MM.1S (cell line): ENCODE data around the gene KIF17.

Source experiments
- DNase-seq: peaks from one replicate; pipeline ENCODE4 v3.0.0-alpha.2; 2015
- H2AFZ ChIP-seq: fragments of 300-600 bp; sonication (generic); 2 replicates; pipeline ENCODE4 v1.6.0; 2016; ENCODE audit warnings: antibody characterized with exemption, low read length
- H3F3A ChIP-seq: fragments of 300-600 bp; sonication (generic); 2 replicates; pipeline ENCODE4 v1.6.1; 2016; ENCODE audit warnings: mild to moderate bottlenecking, antibody characterized with exemption, low read length, moderate library complexity, mixed read lengths; ENCODE audit not compliant: insufficient read depth
- H3K27ac ChIP-seq: fragments of 300-600 bp; sonication (generic); 2 replicates; pipeline ENCODE4 v1.5.1; 2016; ENCODE audit warnings: mild to moderate bottlenecking, low read length
- H3K27me3 ChIP-seq: fragments of 300-600 bp; sonication (generic); replicated peaks from 2 replicates; pipeline ENCODE4 v1.6.0; 2016; ENCODE audit warnings: low read length; ENCODE audit not compliant: insufficient read depth
- H3K36me3 ChIP-seq: fragments of 300-600 bp; sonication (generic); replicated peaks from 2 replicates; pipeline ENCODE4 v1.6.1; 2016; ENCODE audit warnings: mild to moderate bottlenecking, low read length, mixed read lengths; ENCODE audit not compliant: insufficient read depth
- H3K4me1 ChIP-seq: fragments of 300-600 bp; sonication (generic); 2 replicates; pipeline ENCODE4 v1.6.1; 2016; ENCODE audit warnings: low read length, mixed read lengths
- H3K4me2 ChIP-seq: fragments of 300-600 bp; sonication (generic); 2 replicates; pipeline ENCODE4 v1.6.0; 2016; ENCODE audit warnings: low read depth, low read length
- H3K4me3 ChIP-seq: fragments of 300-600 bp; sonication (generic); 2 replicates; pipeline ENCODE4 v1.5.1; 2016; ENCODE audit warnings: low read length, mixed read lengths
- H3K79me2 ChIP-seq: fragments of 300-600 bp; sonication (generic); 2 replicates; pipeline ENCODE4 v1.6.1; 2016; ENCODE audit warnings: mixed run types, low read length, mixed read lengths
- H3K9ac ChIP-seq: fragments of 300-600 bp; sonication (generic); 2 replicates; pipeline ENCODE4 v1.6.1; 2016; ENCODE audit warnings: low read length, mixed read lengths
- H3K9me2 ChIP-seq: fragments of 300-600 bp; sonication (generic); replicated peaks from 2 replicates; pipeline ENCODE4 v1.6.1; 2016; ENCODE audit warnings: mild to moderate bottlenecking, low read length, mixed read lengths; ENCODE audit not compliant: insufficient read depth
- H3K9me3 ChIP-seq: fragments of 300-600 bp; sonication (generic); replicated peaks from 2 replicates; pipeline ENCODE4 v1.6.1; 2016; ENCODE audit warnings: mild to moderate bottlenecking, low read length, mixed read lengths; ENCODE audit not compliant: insufficient read depth
- H4K20me1 ChIP-seq: fragments of 300-600 bp; sonication (generic); 2 replicates; pipeline ENCODE4 v1.6.1; 2016; ENCODE audit warnings: mild to moderate bottlenecking, low read length, moderate library complexity, mixed read lengths; ENCODE audit not compliant: insufficient read depth
- EZH2 ChIP-seq: fragments of 300-600 bp; sonication (generic); optimal IDR thresholded peaks from 2 replicates; pipeline ENCODE3; 2017; ENCODE audit warnings: low read depth, mild to moderate bottlenecking, antibody characterized with exemption, low read length, mixed read lengths
- EZH2phosphoT487 ChIP-seq: fragments of 300-600 bp; sonication (generic); IDR thresholded peaks from 2 replicates; pipeline ENCODE4 v1.6.1; 2018; ENCODE audit warnings: antibody characterized with exemption, low read length
- TF ChIP-seq, protein P1 (sequence below): fragments of 300-600 bp; sonication (generic); IDR thresholded peaks from 2 replicates; pipeline ENCODE4 v1.5.1; 2016; ENCODE audit warnings: antibody characterized with exemption, low read length, mixed read lengths

Gene KIF17

DNA sequence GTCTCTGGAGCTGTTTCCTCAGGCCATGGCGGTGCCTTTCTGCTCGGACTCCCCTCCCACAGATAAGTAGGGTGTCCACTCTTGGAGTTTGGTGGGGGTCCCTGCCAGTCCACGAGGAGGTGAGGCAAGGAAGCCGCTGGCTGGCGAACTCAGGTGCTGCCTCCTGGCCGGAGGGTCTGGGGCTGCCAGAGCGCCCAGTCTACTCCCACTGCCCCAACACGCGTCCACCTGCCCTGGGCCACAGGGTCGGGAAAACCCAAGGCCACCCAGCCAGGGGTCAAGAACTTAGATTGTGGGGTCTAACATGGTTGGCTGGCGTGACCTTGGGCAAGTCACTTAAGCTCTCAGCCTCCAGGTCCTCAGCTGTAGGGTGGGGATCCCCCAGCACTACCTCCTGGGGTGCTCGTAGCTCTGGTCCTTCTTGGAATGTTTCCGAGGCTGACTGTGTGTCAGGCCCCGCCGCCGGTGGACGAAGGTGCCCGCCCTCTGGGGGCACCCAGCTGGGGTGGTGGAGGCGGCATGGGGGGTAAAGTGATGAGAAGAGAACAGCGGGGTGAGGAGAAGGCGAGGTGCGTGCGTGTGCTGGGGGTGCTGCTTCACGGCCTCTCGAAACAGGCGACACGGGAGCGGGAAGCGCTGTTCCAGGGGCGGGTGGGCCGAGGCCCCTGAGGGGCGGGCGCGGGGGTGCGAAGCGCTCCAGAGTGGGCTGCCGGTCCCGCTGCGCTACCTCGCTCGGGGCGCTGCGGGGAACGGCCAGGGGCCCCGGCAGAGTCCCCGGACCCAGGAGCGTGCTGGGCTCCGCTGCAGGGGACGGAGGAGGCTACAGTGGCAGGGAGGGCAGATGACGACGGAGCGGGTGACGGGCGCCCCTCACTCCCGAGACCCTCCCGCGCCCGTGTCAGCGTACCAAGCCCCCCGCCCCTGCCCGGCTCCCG is 13.5 kb upstream of the KIF17 start:
- peaks cover 58% of the 10 kb centered on the region for H3K27me3 ChIP-seq
- no peaks in the 10 kb centered on the region for H3K9me2 ChIP-seq
- no peak overlapping the region for H3K9ac ChIP-seq
- no peak for DNase-seq
- H3F3A ChIP-seq: peaks cover 16% of the 10 kb centered on the region
- H2AFZ ChIP-seq: no peak overlapping the region
- no peak overlapping the region; the same call in 1 of the 2 replicates for H3K4me3 ChIP-seq
- H3K79me2 ChIP-seq: no peaks in the 10 kb centered on the region
- H3K9me3 ChIP-seq: no peaks in the 10 kb centered on the region
- peak overlapping the region; percentile 42; the same call in 1 of the 2 replicates for H3K4me2 ChIP-seq
- peaks cover 11% of the 10 kb centered on the region; the same call in 1 of the 2 replicates for H3K4me1 ChIP-seq
- TF ChIP-seq, protein P1, sequence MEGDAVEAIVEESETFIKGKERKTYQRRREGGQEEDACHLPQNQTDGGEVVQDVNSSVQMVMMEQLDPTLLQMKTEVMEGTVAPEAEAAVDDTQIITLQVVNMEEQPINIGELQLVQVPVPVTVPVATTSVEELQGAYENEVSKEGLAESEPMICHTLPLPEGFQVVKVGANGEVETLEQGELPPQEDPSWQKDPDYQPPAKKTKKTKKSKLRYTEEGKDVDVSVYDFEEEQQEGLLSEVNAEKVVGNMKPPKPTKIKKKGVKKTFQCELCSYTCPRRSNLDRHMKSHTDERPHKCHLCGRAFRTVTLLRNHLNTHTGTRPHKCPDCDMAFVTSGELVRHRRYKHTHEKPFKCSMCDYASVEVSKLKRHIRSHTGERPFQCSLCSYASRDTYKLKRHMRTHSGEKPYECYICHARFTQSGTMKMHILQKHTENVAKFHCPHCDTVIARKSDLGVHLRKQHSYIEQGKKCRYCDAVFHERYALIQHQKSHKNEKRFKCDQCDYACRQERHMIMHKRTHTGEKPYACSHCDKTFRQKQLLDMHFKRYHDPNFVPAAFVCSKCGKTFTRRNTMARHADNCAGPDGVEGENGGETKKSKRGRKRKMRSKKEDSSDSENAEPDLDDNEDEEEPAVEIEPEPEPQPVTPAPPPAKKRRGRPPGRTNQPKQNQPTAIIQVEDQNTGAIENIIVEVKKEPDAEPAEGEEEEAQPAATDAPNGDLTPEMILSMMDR: no peak
- TF ChIP-seq EZH2: no peak
- no peak for TF ChIP-seq EZH2phosphoT487
- H4K20me1 ChIP-seq: no peaks in the 10 kb centered on the region
- no peaks in the 10 kb centered on the region for H3K36me3 ChIP-seq
- no peak overlapping the region for H3K27ac ChIP-seq

DNA sequence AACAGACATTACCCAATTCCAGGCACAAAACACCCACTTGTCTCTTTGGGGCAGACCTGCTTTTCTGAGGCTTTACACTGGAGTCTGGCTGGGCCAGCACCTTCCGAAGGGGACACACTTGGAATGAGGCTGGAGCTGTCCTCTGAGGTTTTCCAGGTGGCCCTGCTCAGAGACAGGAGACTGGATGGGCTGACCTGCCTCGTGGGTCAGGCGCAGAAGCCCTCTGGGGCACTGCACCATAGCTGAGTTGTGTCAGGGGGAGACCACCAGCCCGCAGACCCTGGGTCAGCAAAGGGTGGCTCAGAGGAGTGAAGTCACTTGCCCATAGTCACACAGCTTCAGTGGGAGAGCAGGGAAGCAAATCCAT is 12.9 kb upstream of the KIF17 start:
- no peak for DNase-seq
- Histone ChIP-seq H3K9ac (no peak overlapping the region), H3K9me3 (no peaks in the 10 kb centered on the region), H2AFZ (no peak overlapping the region), H3K4me3 (no peak overlapping the region), H3K27me3 (peaks cover 65% of the 10 kb centered on the region), H3K79me2 (no peaks in the 10 kb centered on the region), H3F3A (peaks cover 16% of the 10 kb centered on the region), H3K9me2 (no peaks in the 10 kb centered on the region), H3K4me1 (peaks cover 11% of the 10 kb centered on the region; the same call in 1 of the 2 replicates), H3K4me2 (no peak overlapping the region), H4K20me1 (no peaks in the 10 kb centered on the region), H3K36me3 (no peaks in the 10 kb centered on the region), H3K27ac (no peak overlapping the region)
- TF ChIP-seq, protein P1: no peak
- TF ChIP-seq EZH2phosphoT487: no peak
- no peak for TF ChIP-seq EZH2

DNA sequence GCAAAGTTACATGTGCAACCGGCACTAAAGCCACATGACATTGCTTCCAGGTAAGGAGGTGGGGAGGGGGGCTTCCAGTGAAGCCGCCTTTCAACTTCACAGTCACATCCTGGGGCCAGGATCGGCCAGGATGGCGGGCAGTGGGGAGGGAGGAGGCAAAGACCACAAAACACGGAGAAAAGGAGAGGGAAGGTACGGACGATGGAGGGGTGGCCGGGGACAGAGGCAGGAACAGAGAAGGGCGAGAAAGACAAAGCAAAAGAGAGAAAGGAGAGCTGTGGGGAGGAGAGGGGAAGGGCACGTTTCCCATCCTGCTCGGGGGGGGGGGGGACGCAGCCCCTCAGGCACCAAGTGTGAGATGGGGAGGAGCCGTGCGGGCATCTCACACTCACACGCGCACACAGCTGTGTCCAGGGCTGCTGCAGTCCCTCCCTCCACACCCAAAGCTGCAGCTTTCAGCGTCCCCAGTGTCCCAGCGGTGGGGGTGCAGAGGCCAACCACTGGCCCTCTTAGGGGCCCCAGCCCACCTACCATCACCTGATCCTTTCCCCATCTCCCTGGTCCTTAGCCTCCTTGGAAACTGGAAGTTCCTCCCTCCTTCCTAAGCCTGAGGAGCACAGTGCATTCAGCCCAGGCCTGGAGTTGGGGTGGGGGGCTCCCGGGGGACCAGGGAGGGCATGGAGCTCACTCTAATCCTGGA is 12.3 kb upstream of the KIF17 start:
- H3K9me2 ChIP-seq: no peaks in the 10 kb centered on the region
- no peak overlapping the region for H3K4me3 ChIP-seq
- H3K9ac ChIP-seq: no peak overlapping the region
- no peaks in the 10 kb centered on the region for H3K9me3 ChIP-seq
- H3K79me2 ChIP-seq: no peaks in the 10 kb centered on the region
- H3K4me2 ChIP-seq: no peak overlapping the region
- no peak for TF ChIP-seq EZH2phosphoT487
- TF ChIP-seq EZH2: no peak
- TF ChIP-seq, protein P1: no peak
- H3K27me3 ChIP-seq: peaks cover 70% of the 10 kb centered on the region
- H3K4me1 ChIP-seq: peaks cover 11% of the 10 kb centered on the region; the same call in 1 of the 2 replicates
- H4K20me1 ChIP-seq: no peaks in the 10 kb centered on the region
- no peak overlapping the region for H2AFZ ChIP-seq
- no peak for DNase-seq
- H3K36me3 ChIP-seq: no peaks in the 10 kb centered on the region
- peaks cover 16% of the 10 kb centered on the region for H3F3A ChIP-seq
- H3K27ac ChIP-seq: no peak overlapping the region
